GM23248 (cell line): ENCODE results near the gene RFK.

Source experiments
- EZH2 ChIP-seq: fragments of 200-600 bp; sonication (generic); IDR thresholded peaks from 2 replicates; pipeline ENCODE4 v1.6.1; 2018; ENCODE audit warnings: antibody characterized with exemption, mild to moderate bottlenecking; ENCODE audit not compliant: insufficient read depth, poor library complexity, severe bottlenecking
- EZH2phosphoT487 ChIP-seq: fragments of 200-600 bp; sonication (generic); IDR thresholded peaks from 2 replicates; pipeline ENCODE4 v1.6.1; 2018; ENCODE audit warnings: antibody characterized with exemption, moderate library complexity, mild to moderate bottlenecking, low read depth; ENCODE audit not compliant: insufficient read depth

DNA sequence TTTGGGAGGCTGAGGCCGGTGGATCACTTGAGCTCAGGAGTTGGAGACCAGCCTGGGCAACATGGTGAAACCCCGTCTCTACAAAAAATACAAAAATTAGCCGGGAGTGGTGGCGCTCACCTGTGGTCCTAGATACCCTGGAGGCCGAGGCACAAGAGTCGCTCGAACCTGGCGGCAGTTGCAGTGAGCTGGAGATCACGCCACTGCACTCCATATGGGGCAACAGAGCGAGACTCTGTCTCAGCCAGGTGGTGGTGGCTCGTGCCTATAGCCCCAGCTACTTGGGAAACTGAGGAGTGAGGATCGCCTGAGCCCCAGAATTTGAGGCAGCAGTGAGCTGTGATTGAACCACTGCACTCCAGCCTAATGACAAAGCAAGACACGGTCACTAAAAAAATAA lies 2.4 kb upstream of the RFK start:
- no peak for TF ChIP-seq EZH2
- no peak for TF ChIP-seq EZH2phosphoT487
